SK-N-SH treated with all-trans-retinoic acid at 6 μM for 48 hours (cell line): ENCODE results near the gene GREB1.

Source experiments
- ATAC-seq: fragments of 200-7000 bp; cut with Tn5 transposase; 3 replicates; pipeline ENCODE4 v1.9.1; 2020; ENCODE audit warnings: mild to moderate bottlenecking, moderate library complexity
- ARNTL ChIP-seq: fragments of 450-650 bp; formaldehyde crosslinking; IDR thresholded peaks from 2 replicates; pipeline ENCODE4 v1.5.0; 2020; ENCODE audit warnings: low read depth, mild to moderate bottlenecking, moderate library complexity, borderline replicate concordance
- BACH2 ChIP-seq: fragments of 250-450 bp; sonication (Bioruptor Pico); IDR thresholded peaks from 2 replicates; pipeline ENCODE4 v1.9.0; 2021; ENCODE audit warnings: mild to moderate bottlenecking, borderline replicate concordance
- CSDC2 ChIP-seq: fragments of 250-450 bp; sonication (Bioruptor Pico); IDR thresholded peaks from 2 replicates; pipeline ENCODE4 v1.5.0; 2020; ENCODE audit warnings: mild to moderate bottlenecking, moderate library complexity
- GLIS3 ChIP-seq: fragments of 250-450 bp; sonication (Bioruptor Pico); IDR thresholded peaks from 2 replicates; pipeline ENCODE4 v1.5.0; 2020; ENCODE audit warnings: mild to moderate bottlenecking, moderate library complexity
- ISL1 ChIP-seq: fragments of 250-450 bp; sonication (Bioruptor Pico); IDR thresholded peaks from 2 replicates; pipeline ENCODE4 v2.1.2; 2022; ENCODE audit warnings: mild to moderate bottlenecking, moderate library complexity
- OSR1 ChIP-seq: fragments of 250-450 bp; sonication (Bioruptor Pico); IDR thresholded peaks from 2 replicates; pipeline ENCODE4 v1.8.0; 2022; ENCODE audit warnings: moderate library complexity, mild to moderate bottlenecking, inconsistent platforms
- PPARA ChIP-seq: fragments of 250-450 bp; sonication (Bioruptor Pico); IDR thresholded peaks from 2 replicates; pipeline ENCODE4 v1.5.0; 2020; ENCODE audit warnings: mild to moderate bottlenecking, borderline replicate concordance
- RARB ChIP-seq: fragments of 250-450 bp; sonication (Bioruptor Pico); IDR thresholded peaks from 2 replicates; pipeline ENCODE4 v1.8.0; 2021; ENCODE audit warnings: mild to moderate bottlenecking, moderate library complexity
- TCF4 ChIP-seq: fragments of 250-450 bp; sonication (Bioruptor Pico); IDR thresholded peaks from 2 replicates; pipeline ENCODE4 v1.8.0; 2021; ENCODE audit warnings: mild to moderate bottlenecking, moderate library complexity, borderline replicate concordance
- ZC3H10 ChIP-seq: fragments of 250-450 bp; sonication (Bioruptor Pico); IDR thresholded peaks from 2 replicates; pipeline ENCODE4 v1.5.1; 2021; ENCODE audit warnings: mild to moderate bottlenecking, moderate library complexity
- ZFP3 ChIP-seq: fragments of 250-450 bp; sonication (Bioruptor Pico); IDR thresholded peaks from 2 replicates; pipeline ENCODE4 v1.5.0; 2020; ENCODE audit warnings: mild to moderate bottlenecking, moderate library complexity
- ZFP30 ChIP-seq: fragments of 450-650 bp; formaldehyde crosslinking; IDR thresholded peaks from 2 replicates; pipeline ENCODE4 v1.5.0; 2022; ENCODE audit warnings: mild to moderate bottlenecking, moderate library complexity
- ZNF565 ChIP-seq: fragments of 450-650 bp; formaldehyde crosslinking; conservative IDR thresholded peaks from 2 replicates; pipeline ENCODE4 v1.5.0; 2020; ENCODE audit warnings: low read depth, mild to moderate bottlenecking, moderate library complexity
- ZNF70 ChIP-seq: fragments of 450-650 bp; formaldehyde crosslinking; IDR thresholded peaks from 2 replicates; pipeline ENCODE4 v1.5.0; 2020; ENCODE audit warnings: mild to moderate bottlenecking, moderate library complexity
- ZNF8 ChIP-seq: fragments of 450-650 bp; formaldehyde crosslinking; IDR thresholded peaks from 2 replicates; pipeline ENCODE4 v1.5.0; 2020; ENCODE audit warnings: mild to moderate bottlenecking, moderate library complexity
- TF ChIP-seq, protein P1 (sequence below): fragments of 250-450 bp; sonication (Bioruptor Pico); IDR thresholded peaks from 2 replicates; pipeline ENCODE4 v1.8.0; 2020; ENCODE audit warnings: mild to moderate bottlenecking, moderate library complexity, borderline replicate concordance
- TF ChIP-seq, protein P2 (sequence below): fragments of 250-450 bp; sonication (Bioruptor Pico); IDR thresholded peaks from 2 replicates; pipeline ENCODE4 v1.5.1; 2021; ENCODE audit warnings: mild to moderate bottlenecking, moderate library complexity
- TF ChIP-seq, protein P3 (sequence below): fragments of 250-450 bp; sonication (Bioruptor Pico); IDR thresholded peaks from 2 replicates; pipeline ENCODE4 v1.8.0; 2021; ENCODE audit warnings: low read depth, mild to moderate bottlenecking, moderate library complexity, borderline replicate concordance
- TF ChIP-seq, protein P4 (sequence below): fragments of 250-450 bp; sonication (Bioruptor Pico); IDR thresholded peaks from 2 replicates; pipeline ENCODE4 v1.5.0; 2020; ENCODE audit warnings: mild to moderate bottlenecking, moderate library complexity

GREB1 gene

DNA sequence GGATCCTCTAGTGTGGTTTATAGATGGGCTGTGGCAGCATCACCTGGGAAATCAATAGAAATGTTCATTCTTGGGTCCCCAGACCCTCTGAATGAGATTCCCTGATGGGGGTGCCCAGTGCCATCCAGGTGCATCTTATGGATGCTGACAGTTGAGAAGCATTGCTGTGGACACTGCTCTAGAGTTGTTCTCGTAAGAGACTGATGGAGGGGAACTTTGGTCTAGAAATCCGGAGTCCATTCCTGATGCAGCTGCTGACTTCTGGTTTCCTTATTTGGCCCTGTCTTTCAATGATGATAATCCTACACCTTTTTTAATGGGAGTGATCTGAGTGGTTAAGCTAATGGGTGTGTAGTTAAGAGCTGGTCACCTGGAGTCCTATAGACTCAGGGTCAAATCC is 39.5 kb upstream of the GREB1 start (continued):
- TF ChIP-seq, protein P1, sequence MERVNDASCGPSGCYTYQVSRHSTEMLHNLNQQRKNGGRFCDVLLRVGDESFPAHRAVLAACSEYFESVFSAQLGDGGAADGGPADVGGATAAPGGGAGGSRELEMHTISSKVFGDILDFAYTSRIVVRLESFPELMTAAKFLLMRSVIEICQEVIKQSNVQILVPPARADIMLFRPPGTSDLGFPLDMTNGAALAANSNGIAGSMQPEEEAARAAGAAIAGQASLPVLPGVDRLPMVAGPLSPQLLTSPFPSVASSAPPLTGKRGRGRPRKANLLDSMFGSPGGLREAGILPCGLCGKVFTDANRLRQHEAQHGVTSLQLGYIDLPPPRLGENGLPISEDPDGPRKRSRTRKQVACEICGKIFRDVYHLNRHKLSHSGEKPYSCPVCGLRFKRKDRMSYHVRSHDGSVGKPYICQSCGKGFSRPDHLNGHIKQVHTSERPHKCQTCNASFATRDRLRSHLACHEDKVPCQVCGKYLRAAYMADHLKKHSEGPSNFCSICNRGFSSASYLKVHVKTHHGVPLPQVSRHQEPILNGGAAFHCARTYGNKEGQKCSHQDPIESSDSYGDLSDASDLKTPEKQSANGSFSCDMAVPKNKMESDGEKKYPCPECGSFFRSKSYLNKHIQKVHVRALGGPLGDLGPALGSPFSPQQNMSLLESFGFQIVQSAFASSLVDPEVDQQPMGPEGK (CRISPR knock-in tag), result no peak
- TF ChIP-seq CSDC2 (CRISPR knock-in tag) (no peak), ZNF70 (CRISPR knock-in tag) (no peak), GLIS3 (CRISPR knock-in tag) (no peak)

DNA sequence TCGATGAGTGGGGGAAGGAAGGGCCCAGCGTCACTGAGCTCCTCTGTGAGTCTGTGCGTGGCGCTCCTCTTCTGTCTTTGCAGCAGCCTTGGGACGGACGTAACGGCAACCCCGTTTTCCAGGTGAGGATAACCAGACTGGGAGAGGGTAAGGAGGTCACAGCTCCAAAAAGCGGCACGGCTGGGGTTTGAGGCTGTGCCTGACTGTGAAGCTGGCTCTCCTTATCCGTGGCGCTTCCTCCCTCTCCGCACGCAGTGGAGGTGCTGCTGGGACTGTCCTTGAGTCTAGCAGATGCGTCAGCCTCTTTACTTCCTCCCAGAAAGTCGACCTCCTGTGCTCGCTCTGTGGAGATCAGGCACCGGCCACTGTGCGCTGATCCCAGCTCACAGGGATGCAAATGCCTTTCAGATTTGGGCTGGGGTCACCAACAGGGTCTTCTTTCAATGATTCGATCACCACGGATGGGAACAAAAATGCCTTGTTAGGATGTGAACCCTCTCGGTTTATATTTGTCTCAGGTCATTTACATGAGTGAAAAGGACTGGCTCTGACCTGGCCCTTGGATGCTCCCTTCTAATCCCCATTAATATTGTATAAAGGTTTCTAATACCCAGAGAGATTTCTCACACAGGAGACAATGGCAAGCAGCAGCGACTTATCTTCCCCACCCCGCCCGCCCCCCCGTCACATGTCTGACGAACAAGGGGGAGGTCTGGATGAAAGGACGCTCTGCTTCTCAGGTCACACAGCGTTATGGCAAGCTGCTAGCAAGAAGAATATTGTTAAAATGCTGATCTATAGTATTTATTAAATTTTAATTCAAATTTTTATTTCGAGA is 37.8 kb upstream of the GREB1 start:
- TF ChIP-seq OSR1 (CRISPR knock-in tag) (no peak), GLIS3 (CRISPR knock-in tag) (no peak), ZNF70 (CRISPR knock-in tag) (no peak), ZC3H10 (CRISPR knock-in tag) (no peak), ZFP3 (no peak), TCF4 (CRISPR knock-in tag) (no peak)
- TF ChIP-seq, protein P2, sequence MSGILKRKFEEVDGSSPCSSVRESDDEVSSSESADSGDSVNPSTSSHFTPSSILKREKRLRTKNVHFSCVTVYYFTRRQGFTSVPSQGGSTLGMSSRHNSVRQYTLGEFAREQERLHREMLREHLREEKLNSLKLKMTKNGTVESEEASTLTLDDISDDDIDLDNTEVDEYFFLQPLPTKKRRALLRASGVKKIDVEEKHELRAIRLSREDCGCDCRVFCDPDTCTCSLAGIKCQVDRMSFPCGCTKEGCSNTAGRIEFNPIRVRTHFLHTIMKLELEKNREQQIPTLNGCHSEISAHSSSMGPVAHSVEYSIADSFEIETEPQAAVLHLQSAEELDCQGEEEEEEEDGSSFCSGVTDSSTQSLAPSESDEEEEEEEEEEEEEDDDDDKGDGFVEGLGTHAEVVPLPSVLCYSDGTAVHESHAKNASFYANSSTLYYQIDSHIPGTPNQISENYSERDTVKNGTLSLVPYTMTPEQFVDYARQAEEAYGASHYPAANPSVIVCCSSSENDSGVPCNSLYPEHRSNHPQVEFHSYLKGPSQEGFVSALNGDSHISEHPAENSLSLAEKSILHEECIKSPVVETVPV (CRISPR knock-in tag), result no peak
- no peak for ATAC-seq

DNA sequence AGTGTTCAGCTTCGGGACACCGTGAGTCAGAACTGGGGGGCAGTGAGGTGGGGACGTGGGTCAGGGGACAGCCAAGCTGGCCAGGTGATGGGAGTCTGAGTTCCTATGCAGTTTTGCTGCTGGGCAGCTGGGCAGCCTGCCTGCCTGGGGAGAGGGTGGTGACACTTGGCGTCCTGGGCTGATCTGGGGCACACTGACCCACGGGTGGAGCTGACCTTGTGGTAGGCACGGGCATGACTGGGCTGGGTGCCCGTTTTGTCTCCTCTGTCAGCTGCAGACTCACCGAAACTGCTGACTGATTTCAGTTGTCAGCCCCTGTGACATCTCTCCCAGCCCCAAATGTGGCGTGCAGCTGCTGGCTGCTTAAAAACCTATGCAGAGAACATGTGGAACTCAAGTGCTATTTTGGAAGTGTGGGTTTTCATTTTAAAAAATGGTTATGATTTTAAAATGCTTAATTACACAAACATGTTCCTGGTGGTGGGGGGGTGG is 35.3 kb upstream of the GREB1 start:
- TF ChIP-seq, protein P3, sequence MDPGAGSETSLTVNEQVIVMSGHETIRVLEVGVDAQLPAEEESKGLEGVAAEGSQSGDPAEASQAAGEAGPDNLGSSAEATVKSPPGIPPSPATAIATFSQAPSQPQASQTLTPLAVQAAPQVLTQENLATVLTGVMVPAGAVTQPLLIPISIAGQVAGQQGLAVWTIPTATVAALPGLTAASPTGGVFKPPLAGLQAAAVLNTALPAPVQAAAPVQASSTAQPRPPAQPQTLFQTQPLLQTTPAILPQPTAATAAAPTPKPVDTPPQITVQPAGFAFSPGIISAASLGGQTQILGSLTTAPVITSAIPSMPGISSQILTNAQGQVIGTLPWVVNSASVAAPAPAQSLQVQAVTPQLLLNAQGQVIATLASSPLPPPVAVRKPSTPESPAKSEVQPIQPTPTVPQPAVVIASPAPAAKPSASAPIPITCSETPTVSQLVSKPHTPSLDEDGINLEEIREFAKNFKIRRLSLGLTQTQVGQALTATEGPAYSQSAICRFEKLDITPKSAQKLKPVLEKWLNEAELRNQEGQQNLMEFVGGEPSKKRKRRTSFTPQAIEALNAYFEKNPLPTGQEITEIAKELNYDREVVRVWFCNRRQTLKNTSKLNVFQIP, result no peak
- TF ChIP-seq, protein P2 (CRISPR knock-in tag), result no peak
- TF ChIP-seq ZFP3, result no peak
- TF ChIP-seq, protein P1 (CRISPR knock-in tag), result no peak
- TF ChIP-seq ARNTL (CRISPR knock-in tag), result no peak
- no peak for TF ChIP-seq ZNF8 (CRISPR knock-in tag)
- TF ChIP-seq, protein P4, sequence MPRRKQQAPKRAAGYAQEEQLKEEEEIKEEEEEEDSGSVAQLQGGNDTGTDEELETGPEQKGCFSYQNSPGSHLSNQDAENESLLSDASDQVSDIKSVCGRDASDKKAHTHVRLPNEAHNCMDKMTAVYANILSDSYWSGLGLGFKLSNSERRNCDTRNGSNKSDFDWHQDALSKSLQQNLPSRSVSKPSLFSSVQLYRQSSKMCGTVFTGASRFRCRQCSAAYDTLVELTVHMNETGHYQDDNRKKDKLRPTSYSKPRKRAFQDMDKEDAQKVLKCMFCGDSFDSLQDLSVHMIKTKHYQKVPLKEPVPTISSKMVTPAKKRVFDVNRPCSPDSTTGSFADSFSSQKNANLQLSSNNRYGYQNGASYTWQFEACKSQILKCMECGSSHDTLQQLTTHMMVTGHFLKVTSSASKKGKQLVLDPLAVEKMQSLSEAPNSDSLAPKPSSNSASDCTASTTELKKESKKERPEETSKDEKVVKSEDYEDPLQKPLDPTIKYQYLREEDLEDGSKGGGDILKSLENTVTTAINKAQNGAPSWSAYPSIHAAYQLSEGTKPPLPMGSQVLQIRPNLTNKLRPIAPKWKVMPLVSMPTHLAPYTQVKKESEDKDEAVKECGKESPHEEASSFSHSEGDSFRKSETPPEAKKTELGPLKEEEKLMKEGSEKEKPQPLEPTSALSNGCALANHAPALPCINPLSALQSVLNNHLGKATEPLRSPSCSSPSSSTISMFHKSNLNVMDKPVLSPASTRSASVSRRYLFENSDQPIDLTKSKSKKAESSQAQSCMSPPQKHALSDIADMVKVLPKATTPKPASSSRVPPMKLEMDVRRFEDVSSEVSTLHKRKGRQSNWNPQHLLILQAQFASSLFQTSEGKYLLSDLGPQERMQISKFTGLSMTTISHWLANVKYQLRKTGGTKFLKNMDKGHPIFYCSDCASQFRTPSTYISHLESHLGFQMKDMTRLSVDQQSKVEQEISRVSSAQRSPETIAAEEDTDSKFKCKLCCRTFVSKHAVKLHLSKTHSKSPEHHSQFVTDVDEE (CRISPR knock-in tag), result no peak; the same call in 1 of the 2 replicates
- no peak for TF ChIP-seq ZNF565 (CRISPR knock-in tag)
- TF ChIP-seq GLIS3 (CRISPR knock-in tag), result no peak
- TF ChIP-seq BACH2 (CRISPR knock-in tag), result no peak
- TF ChIP-seq ZC3H10 (CRISPR knock-in tag), result no peak
- TF ChIP-seq PPARA (CRISPR knock-in tag), result no peak
- no peak for TF ChIP-seq ZFP30
- no peak for TF ChIP-seq CSDC2 (CRISPR knock-in tag)
- no peak for TF ChIP-seq ISL1 (CRISPR knock-in tag)
- no peak for TF ChIP-seq RARB
- ATAC-seq, result peak; percentile 76
